Mononuclear cell (primary cell): Measurements from ENCODE around the gene ANTXR1. TPM values are rescaled to one million over a fixed set of nuclear protein-coding genes. Genes with fewer than 3 reads are reported as not detected.

Experiments used
- H3K27me3 ChIP-seq: 2 replicates; pipeline ENCODE4 v1.6.0; 2011; ENCODE audit warnings: low read length, control low read depth; ENCODE audit not compliant: insufficient read depth
- H3K4me1 ChIP-seq: 2 replicates; pipeline ENCODE4 v1.5.1; 2011; ENCODE audit warnings: mild to moderate bottlenecking, low read length, control low read depth; ENCODE audit not compliant: insufficient read depth
- H3K4me3 ChIP-seq: 2 replicates; pipeline ENCODE4 v1.5.1; 2011; ENCODE audit warnings: mild to moderate bottlenecking, low read length, moderate library complexity
- H3K9me3 ChIP-seq: 2 replicates; pipeline ENCODE4 v1.5.1; 2011; ENCODE audit warnings: low read depth, mild to moderate bottlenecking, control low read depth, low read length
- total RNA-seq: library from RNA; depleted of rRNA; stranded (reverse); fragments of >200 nt; gene quantifications from one replicate; pipeline ENCODE4 v1.2.3, GENCODE V29; 2012

The ANTXR1 gene
- total RNA-seq, 1 donor, result under 0.01 TPM

DNA sequence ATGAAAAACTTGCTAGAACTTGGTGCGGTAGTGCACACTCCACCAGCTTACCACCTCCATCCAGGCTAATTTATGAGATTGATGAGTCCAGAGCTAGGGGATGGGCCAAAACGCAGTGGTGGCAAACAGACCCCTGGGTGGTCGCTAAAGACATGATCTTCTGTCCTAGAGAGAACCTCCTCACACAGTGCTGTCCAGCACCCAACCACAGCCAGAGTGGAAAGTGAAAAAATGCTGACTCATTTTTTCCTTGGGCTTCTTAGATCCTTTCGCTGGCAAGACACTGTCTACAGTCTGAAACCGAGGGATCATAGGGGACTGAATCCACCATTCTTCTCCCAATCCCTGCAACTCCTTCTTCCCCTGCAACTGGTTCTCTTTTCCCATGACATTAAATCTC lies 4.1 kb downstream of the ANTXR1 start:
- Histone ChIP-seq H3K4me3 (no peak overlapping the region), H3K27me3 (peaks cover 76% of the 10 kb centered on the region), H3K4me1 (peaks cover 20% of the 10 kb centered on the region), H3K9me3 (no peaks in the 10 kb centered on the region)

DNA sequence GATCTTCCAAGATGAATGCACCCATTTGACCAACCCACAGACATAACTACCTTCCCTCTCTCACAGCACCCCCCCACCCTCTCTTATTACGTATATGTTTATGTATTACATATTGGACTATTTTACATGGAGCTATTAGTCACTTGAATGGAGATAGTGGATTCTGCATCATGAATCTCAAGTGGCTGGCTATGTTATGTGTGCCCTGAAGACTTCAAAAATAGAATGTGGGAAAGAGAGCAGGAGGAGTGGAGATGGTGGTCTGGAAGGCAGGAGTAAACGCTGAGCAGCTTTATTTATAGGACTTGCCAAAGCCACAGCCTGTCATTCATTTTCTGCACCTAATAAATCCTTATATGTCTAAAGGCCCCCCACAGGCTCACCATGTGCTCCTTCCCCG lies 4.9 kb downstream of the ANTXR1 start:
- Histone ChIP-seq H3K27me3 (peaks cover 70% of the 10 kb centered on the region), H3K4me3 (no peak overlapping the region), H3K4me1 (peaks cover 14% of the 10 kb centered on the region), H3K9me3 (no peaks in the 10 kb centered on the region)

DNA sequence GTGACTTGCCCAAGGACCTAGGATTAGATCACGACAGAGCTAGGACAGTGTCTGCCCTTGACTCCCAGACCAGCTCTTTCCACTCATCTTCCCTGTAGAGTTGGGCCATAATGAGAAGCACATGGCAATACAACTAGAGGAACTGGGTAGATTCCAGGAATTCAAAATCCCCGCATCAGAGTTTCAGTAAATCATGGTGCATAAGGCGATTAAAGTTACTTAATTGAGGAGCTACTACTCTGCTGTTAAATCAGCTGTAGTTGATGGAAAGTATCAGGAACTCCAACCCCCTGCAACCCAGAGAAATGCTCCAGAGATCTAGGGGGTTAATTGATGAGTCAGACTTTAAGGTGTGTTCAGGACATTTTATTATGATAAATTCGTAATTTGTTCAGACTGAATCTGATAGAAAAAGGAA lies 5.7 kb downstream of the ANTXR1 start:
- Histone ChIP-seq H3K4me1 (peaks cover 6% of the 10 kb centered on the region), H3K27me3 (peaks cover 61% of the 10 kb centered on the region), H3K4me3 (no peak overlapping the region), H3K9me3 (no peaks in the 10 kb centered on the region)

DNA sequence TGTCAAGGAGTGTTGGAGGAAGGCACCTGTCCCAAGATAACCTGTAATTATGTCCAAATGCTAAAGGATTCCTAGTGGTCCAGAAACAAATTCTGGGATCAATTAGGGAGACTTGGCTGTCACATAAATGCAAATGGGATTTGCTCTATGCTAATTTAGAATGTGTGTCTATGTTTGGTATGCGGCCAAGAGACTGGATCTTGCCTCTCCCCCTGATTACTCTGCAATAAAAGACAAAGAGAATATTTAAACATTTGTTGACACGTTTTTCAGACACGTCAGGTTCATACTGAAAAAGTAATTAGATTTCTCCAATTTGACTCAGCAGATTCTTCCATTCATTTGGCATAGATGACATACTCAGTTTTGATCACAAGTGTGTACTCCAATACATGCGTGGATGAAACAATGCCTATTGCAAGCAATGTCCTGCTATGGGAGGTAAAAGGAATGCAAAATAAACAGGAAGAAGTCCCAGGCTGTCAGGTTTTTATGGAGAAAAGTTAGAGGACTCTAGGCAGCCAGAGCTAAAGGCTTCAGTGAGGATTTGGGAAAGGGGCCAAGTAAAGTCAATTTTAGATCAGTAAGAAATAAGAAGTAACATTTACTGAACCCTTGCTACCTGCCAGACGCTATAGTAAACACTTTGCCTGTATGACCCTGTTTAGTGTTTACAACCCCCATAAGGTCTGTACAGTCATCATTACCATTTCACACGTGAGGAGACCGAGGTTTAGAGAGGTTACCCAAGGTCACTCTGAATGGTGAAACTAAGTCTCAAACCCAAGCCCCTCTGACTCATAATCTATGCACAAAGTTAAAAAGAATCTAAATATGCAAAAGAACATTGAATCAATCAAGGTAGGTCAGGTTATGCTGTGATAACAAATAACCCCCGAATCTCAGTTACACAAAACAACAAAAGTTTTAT lies 7.8 kb downstream of the ANTXR1 start:
- Histone ChIP-seq H3K27me3 (peaks cover 48% of the 10 kb centered on the region), H3K9me3 (no peaks in the 10 kb centered on the region), H3K4me1 (no peaks in the 10 kb centered on the region)

GRCh38 chr2:69021727-69022126 lies 8.7 kb downstream of the ANTXR1 start:
- Histone ChIP-seq H3K9me3 (no peaks in the 10 kb centered on the region), H3K4me3 (no peak overlapping the region), H3K27me3 (peaks cover 39% of the 10 kb centered on the region)

More for the DNA sequence above, 7.8 kb downstream of the ANTXR1 start:
- no peak overlapping the region for H3K4me3 ChIP-seq

DNA sequence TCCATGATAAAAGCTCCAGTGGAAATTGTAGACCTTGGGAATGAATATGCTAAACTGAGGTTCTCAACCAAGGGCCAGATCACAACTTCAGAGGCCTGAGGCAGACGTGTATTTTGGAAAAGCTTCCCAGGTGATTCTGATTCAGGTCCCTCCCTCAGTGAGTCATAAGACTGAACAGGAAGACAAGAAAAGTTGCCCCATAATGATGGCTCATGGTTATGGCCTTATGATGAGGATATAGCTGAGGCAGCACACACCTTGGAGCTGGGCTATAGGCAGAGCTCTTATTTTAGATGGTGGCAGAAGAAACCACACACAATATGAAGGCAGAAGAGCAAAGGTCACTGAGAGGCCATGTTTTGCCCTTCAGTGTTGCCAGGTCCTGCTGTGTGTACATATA lies 9.6 kb downstream of the ANTXR1 start:
- Histone ChIP-seq H3K4me3 (no peak overlapping the region), H3K4me1 (no peaks in the 10 kb centered on the region), H3K9me3 (no peaks in the 10 kb centered on the region), H3K27me3 (peaks cover 32% of the 10 kb centered on the region)

More at GRCh38 chr2:69021727-69022126, 8.7 kb downstream of the ANTXR1 start:
- H3K4me1 ChIP-seq, result no peaks in the 10 kb centered on the region

DNA sequence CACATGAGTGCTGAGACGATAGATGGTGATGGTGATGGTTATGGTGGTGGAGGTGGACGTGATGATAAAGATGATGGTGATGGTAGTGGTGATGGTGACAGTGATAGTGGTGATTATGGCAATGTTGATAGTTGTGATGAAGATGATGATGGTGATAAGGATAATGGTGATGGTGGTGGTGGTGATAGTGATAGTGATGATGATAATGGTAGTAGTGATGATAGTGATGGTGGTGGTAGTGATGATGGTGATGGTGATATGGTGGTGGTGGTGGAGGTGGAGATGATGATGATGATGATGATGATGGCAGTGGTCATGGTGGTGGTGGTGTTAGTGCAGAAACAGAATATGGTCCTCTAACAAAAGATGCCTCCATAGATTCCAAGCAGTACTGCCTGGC lies 10.3 kb downstream of the ANTXR1 start:
- peaks cover 25% of the 10 kb centered on the region for H3K27me3 ChIP-seq
- no peaks in the 10 kb centered on the region for H3K4me1 ChIP-seq
- H3K4me3 ChIP-seq, result no peak overlapping the region
- no peaks in the 10 kb centered on the region for H3K9me3 ChIP-seq

DNA sequence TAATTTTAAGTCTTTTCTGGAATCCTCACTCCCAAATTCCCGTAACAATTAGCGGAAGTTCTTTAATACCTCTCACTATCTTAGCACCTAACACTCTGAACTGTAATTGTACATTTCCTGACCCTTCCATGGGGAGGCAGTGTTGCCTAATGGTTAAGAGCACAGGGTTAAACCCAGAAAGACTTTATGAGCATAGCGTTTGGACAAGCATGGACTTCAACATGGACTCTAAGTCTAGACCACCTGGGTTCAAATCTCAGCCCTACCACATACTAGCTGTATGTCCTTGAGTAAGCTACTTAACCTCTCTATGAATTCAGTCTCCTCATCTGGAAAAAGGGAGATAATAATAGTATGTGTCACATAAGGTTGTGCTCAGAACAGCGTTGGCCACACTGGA lies 13.0 kb downstream of the ANTXR1 start:
- H3K9me3 ChIP-seq, result no peaks in the 10 kb centered on the region
- H3K4me1 ChIP-seq, result no peaks in the 10 kb centered on the region
- peaks cover 8% of the 10 kb centered on the region for H3K27me3 ChIP-seq
- H3K4me3 ChIP-seq, result no peak overlapping the region

DNA sequence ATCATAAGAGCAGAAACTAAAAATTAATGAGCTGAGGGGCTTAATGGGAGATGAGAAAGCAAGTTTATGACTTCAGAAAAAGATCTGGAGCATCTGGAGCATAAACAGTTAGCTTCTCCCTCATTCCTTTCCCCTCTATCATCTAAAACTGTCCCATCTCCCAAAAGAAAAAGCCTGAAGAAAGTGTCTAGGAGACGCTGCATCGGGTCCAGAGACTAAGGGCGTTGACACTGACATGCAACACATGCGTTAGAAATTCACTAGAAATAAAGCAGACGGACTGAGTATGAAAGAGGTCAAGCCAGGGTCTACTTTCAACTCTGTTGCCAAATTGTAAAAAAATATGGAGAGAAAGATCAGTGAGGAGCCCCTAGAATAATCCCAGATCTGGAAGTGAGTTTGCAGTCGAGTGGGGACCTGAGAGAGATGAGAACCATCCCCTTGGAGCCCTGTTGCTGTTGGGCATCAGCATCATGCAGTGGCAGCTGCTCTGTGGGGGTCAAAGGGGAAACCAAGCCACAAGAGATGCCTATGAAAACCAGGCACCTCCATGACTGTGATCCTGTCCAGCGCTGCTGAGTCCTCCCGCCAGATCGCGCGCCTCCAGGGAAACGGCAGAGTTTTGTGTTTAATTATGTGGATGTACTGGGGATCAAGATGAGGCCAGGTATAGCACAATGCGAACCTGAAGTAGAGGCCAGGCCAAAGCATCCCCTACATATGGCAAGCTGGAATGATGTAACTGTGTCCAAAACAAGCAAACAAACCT lies 13.9 kb downstream of the ANTXR1 start:
- peaks cover 7% of the 10 kb centered on the region for H3K27me3 ChIP-seq
- no peak overlapping the region for H3K4me3 ChIP-seq

GRCh38 chr2:69030800-69031428 lies 17.9 kb downstream of the ANTXR1 start:
- no peaks in the 10 kb centered on the region for H3K9me3 ChIP-seq
- no peaks in the 10 kb centered on the region for H3K27me3 ChIP-seq
- no peak overlapping the region for H3K4me3 ChIP-seq
- no peaks in the 10 kb centered on the region for H3K4me1 ChIP-seq

More for the DNA sequence above, 13.9 kb downstream of the ANTXR1 start:
- H3K9me3 ChIP-seq, result no peaks in the 10 kb centered on the region
- H3K4me1 ChIP-seq, result no peaks in the 10 kb centered on the region

GRCh38 chr2:69031466-69031865 lies 18.5 kb downstream of the ANTXR1 start:
- Histone ChIP-seq H3K4me3 (no peak overlapping the region), H3K27me3 (no peaks in the 10 kb centered on the region)

GRCh38 chr2:69032336-69032735 lies 19.4 kb downstream of the ANTXR1 start:
- H3K4me1 ChIP-seq, result no peaks in the 10 kb centered on the region
- H3K27me3 ChIP-seq, result no peaks in the 10 kb centered on the region
- H3K4me3 ChIP-seq, result no peak overlapping the region
- H3K9me3 ChIP-seq, result no peaks in the 10 kb centered on the region

More at GRCh38 chr2:69031466-69031865, 18.5 kb downstream of the ANTXR1 start:
- no peaks in the 10 kb centered on the region for H3K9me3 ChIP-seq
- no peaks in the 10 kb centered on the region for H3K4me1 ChIP-seq

GRCh38 chr2:69033461-69034095 lies 20.6 kb downstream of the ANTXR1 start:
- Histone ChIP-seq H3K9me3 (no peaks in the 10 kb centered on the region), H3K4me1 (no peaks in the 10 kb centered on the region), H3K4me3 (no peak overlapping the region), H3K27me3 (peaks cover 4% of the 10 kb centered on the region)

DNA sequence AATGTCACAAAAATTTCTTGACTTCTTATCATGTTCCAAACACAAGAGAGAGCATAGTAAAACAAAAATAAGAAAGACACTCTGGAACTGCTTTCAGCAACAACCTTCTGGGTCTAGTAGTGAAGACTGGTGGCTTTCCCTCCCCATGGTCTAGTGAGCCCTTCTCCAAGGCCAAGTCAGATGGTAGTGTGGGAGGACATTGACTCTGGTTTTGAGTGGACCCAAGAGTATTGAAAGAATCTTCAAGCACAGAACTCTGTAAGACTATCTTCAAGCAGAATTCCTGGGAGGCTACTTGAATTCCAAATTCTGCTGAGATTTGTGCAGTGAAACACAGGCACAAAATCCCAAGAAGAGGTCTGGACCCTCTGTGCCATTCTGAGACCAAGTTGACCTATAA lies 21.1 kb downstream of the ANTXR1 start:
- Histone ChIP-seq H3K9me3 (no peaks in the 10 kb centered on the region), H3K27me3 (peaks cover 7% of the 10 kb centered on the region), H3K4me3 (no peak overlapping the region), H3K4me1 (no peaks in the 10 kb centered on the region)
